Measurements from ENCODE around the gene SKI.

The SKI gene

DNA sequence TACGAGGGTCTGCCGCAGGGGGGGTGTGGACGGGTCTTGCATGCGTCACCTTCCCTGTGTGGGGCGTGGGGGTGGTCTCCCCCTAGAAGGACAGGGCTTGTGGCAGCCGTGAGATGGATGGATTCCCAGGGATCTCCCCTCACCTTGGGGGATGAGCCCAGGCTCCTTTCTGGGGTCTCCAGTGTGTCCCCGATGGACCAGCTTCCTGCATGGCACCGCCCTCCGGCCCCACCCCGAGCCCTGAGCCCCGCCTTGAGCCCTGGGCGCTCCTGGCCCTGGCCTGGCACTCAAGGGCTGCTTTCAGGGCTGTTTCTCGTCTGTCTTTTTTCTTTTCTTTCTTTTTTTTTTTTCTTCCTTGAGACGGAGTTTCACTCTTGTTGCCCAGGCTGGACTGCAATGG is 59.5 kb downstream of the SKI start:
- Histone ChIP-seq H2AFZ (ENCODE audit: low read length) (no peak overlapping the region), H3K9me3 (ENCODE audit: low read length) (no peaks in the 10 kb centered on the region), H4K20me1 (ENCODE audit: insufficient read depth, low read length) (no peaks in the 10 kb centered on the region), H3K79me2 (ENCODE audit: insufficient read depth, low read length) (no peaks in the 10 kb centered on the region), H3K27me3 (ENCODE audit: insufficient read depth, low read length) (no peaks in the 10 kb centered on the region), H3K9ac (ENCODE audit: low read length) (no peak overlapping the region), H3K27ac (ENCODE audit: low read depth, low read length, poor library complexity, severe bottlenecking) (no peak overlapping the region), H3K9me2 (ENCODE audit: low read depth, low read length) (no peaks in the 10 kb centered on the region), H3F3A (ENCODE audit: insufficient read depth, low read length) (no peaks in the 10 kb centered on the region), H3K4me1 (ENCODE audit: insufficient read depth, low read length, severe bottlenecking) (no peaks in the 10 kb centered on the region), H3K4me3 (ENCODE audit: low read depth, low read length, poor library complexity, severe bottlenecking) (no peak overlapping the region), H3K4me2 (ENCODE audit: low read length) (no peak overlapping the region), H3K36me3 (ENCODE audit: insufficient read depth, low read length) (no peaks in the 10 kb centered on the region)
- TF ChIP-seq EZH2 (IDR thresholded peaks at IDR 0.05; ENCODE audit: borderline replicate concordance, low read length) (no peak), CTCF (IDR thresholded peaks at IDR 0.05; ENCODE audit: low read length) (no peak)

GRCh38 chr1:2288311-2288710 is 60.2 kb downstream of the SKI start:
- Histone ChIP-seq H3K9me3 (ENCODE audit: low read length) (no peaks in the 10 kb centered on the region), H3K9me2 (ENCODE audit: low read depth, low read length) (no peaks in the 10 kb centered on the region), H3K79me2 (ENCODE audit: insufficient read depth, low read length) (no peaks in the 10 kb centered on the region), H2AFZ (ENCODE audit: low read length) (no peak overlapping the region), H3K36me3 (ENCODE audit: insufficient read depth, low read length) (no peaks in the 10 kb centered on the region), H3K27ac (ENCODE audit: low read depth, low read length, poor library complexity, severe bottlenecking) (no peak overlapping the region), H3F3A (ENCODE audit: insufficient read depth, low read length) (no peaks in the 10 kb centered on the region), H4K20me1 (ENCODE audit: insufficient read depth, low read length) (no peaks in the 10 kb centered on the region), H3K27me3 (ENCODE audit: insufficient read depth, low read length) (no peaks in the 10 kb centered on the region), H3K4me2 (ENCODE audit: low read length) (no peak overlapping the region), H3K4me1 (ENCODE audit: insufficient read depth, low read length, severe bottlenecking) (no peaks in the 10 kb centered on the region), H3K9ac (ENCODE audit: low read length) (no peak overlapping the region), H3K4me3 (ENCODE audit: low read depth, low read length, poor library complexity, severe bottlenecking) (no peak overlapping the region)
- TF ChIP-seq CTCF (IDR thresholded peaks at IDR 0.05; ENCODE audit: low read length), result no peak
- no peak for TF ChIP-seq EZH2 (IDR thresholded peaks at IDR 0.05; ENCODE audit: borderline replicate concordance, low read length)

GRCh38 chr1:2288816-2289536 is 60.9 kb downstream of the SKI start:
- no peak overlapping the region for H3K4me2 ChIP-seq (ENCODE audit: low read length)
- H4K20me1 ChIP-seq (ENCODE audit: insufficient read depth, low read length), result no peaks in the 10 kb centered on the region
- H3K79me2 ChIP-seq (ENCODE audit: insufficient read depth, low read length), result no peaks in the 10 kb centered on the region

More at GRCh38 chr1:2288816-2289536, 60.9 kb downstream of the SKI start:
- Histone ChIP-seq H3K36me3 (ENCODE audit: insufficient read depth, low read length) (no peaks in the 10 kb centered on the region), H3F3A (ENCODE audit: insufficient read depth, low read length) (no peaks in the 10 kb centered on the region), H3K4me3 (ENCODE audit: low read depth, low read length, poor library complexity, severe bottlenecking) (no peak overlapping the region), H2AFZ (ENCODE audit: low read length) (no peak overlapping the region), H3K9ac (ENCODE audit: low read length) (no peak overlapping the region), H3K27ac (ENCODE audit: low read depth, low read length, poor library complexity, severe bottlenecking) (no peak overlapping the region), H3K4me1 (ENCODE audit: insufficient read depth, low read length, severe bottlenecking) (no peaks in the 10 kb centered on the region), H3K27me3 (ENCODE audit: insufficient read depth, low read length) (no peaks in the 10 kb centered on the region), H3K9me2 (ENCODE audit: low read depth, low read length) (no peaks in the 10 kb centered on the region), H3K9me3 (ENCODE audit: low read length) (no peaks in the 10 kb centered on the region)
- no peak for TF ChIP-seq CTCF (IDR thresholded peaks at IDR 0.05; ENCODE audit: low read length)
- no peak for TF ChIP-seq EZH2 (IDR thresholded peaks at IDR 0.05; ENCODE audit: borderline replicate concordance, low read length)

All from OCI-LY1 (cell line).